Fibroblast of mammary gland (primary cell): ENCODE measurements around the gene SLC13A5.
A peak's percentile ranks its signal among the peaks of the same experiment; 100 is the strongest.
"Not testable (repeated sequence)": the region's sequence is repeated elsewhere in the genome, so short reads cannot be mapped to it uniquely, and the experiment has no call there.

ENCODE experiments used
- DNase-seq: peaks from one replicate; pipeline ENCODE4 v3.0.0-alpha.2; 2010; ENCODE audit warnings: low read depth
- H3K4me3 ChIP-seq: 2 replicates; pipeline ENCODE4 v1.5.1; 2011; ENCODE audit warnings: low read depth, mild to moderate bottlenecking, low read length, moderate library complexity; ENCODE audit not compliant: control insufficient read depth
- CTCF ChIP-seq: conservative IDR thresholded peaks from 2 replicates; pipeline ENCODE4 v1.5.1; 2011; ENCODE audit warnings: low read depth, low read length, inconsistent platforms; ENCODE audit not compliant: control insufficient read depth, insufficient read depth

The SLC13A5 gene

GRCh38 chr17:6753546-6753945, 40.4 kb upstream of the SLC13A5 start:
- DNase-seq, result no peak
- no peak for TF ChIP-seq CTCF
- no peak overlapping the region for H3K4me3 ChIP-seq

GRCh38 chr17:6753006-6753445, 39.9 kb upstream of the SLC13A5 start:
- DNase-seq, result peak; percentile 87
- no peak overlapping the region for H3K4me3 ChIP-seq

GRCh38 chr17:6752068-6752909, 39.1 kb upstream of the SLC13A5 start:
- peak; percentile 100 for DNase-seq
- H3K4me3 ChIP-seq, result no peak overlapping the region
- TF ChIP-seq CTCF, result no peak

More at GRCh38 chr17:6753006-6753445, 39.9 kb upstream of the SLC13A5 start:
- no peak for TF ChIP-seq CTCF

GRCh38 chr17:6749519-6749918, 36.4 kb upstream of the SLC13A5 start:
- peak; percentile 17 for TF ChIP-seq CTCF
- DNase-seq, result peak; percentile 32
- H3K4me3 ChIP-seq, result no peak overlapping the region

GRCh38 chr17:6748617-6749016, 35.4 kb upstream of the SLC13A5 start:
- no peak overlapping the region for H3K4me3 ChIP-seq
- TF ChIP-seq CTCF, result no peak
- no peak for DNase-seq

- DNase-seq, H3K4me3 ChIP-seq: not testable (repeated sequence)
Observed at GRCh38 chr17:6746665-6747064, 33.5 kb upstream of the SLC13A5 start.

- TF ChIP-seq CTCF, result no peak
- DNase-seq, result no peak
- no peak overlapping the region for H3K4me3 ChIP-seq
Observed at GRCh38 chr17:6729531-6729930, 16.4 kb upstream of the SLC13A5 start.
